ENCODE results near the gene LRRC8B.

GRCh38 chr1:89566761-89567174 is 42.1 kb downstream of the LRRC8B start:
- no peak for TF ChIP-seq POLR2A (IDR thresholded peaks at IDR 0.05; ENCODE audit: low read length)
- TF ChIP-seq GATA1 (IDR thresholded peaks at IDR 0.05; ENCODE audit: low read depth, low read length): no peak

Data from erythroblast (primary cell).